COLO829 (cell line): Measurements from ENCODE around the gene SMAD3.

Experiments used
- DNase-seq: peaks from one replicate; pipeline ENCODE4 v3.0.0; 2012; ENCODE audit warnings: low spot score

Gene SMAD3

GRCh38 chr15:67036775-67037555 lies 28.4 kb upstream of the SMAD3 start:
- no peak for DNase-seq

GRCh38 chr15:67037694-67038093 lies 27.7 kb upstream of the SMAD3 start:
- DNase-seq, result no peak

- DNase-seq, result peak; percentile 35
These were observed 26.7 kb upstream of the SMAD3 start for GRCh38 chr15:67038736-67039135.

- no peak for DNase-seq
These were observed 25.9 kb upstream of the SMAD3 start for GRCh38 chr15:67039384-67040075.

- DNase-seq, result no peak
These were observed 25.1 kb upstream of the SMAD3 start for GRCh38 chr15:67040277-67040676.

GRCh38 chr15:67042551-67043142 lies 22.8 kb upstream of the SMAD3 start:
- peak; percentile 58 for DNase-seq

GRCh38 chr15:67043939-67044771 lies 21.2 kb upstream of the SMAD3 start:
- DNase-seq, result no peak

GRCh38 chr15:67047149-67047661 lies 18.2 kb upstream of the SMAD3 start:
- no peak for DNase-seq

GRCh38 chr15:67048281-67049279 lies 16.8 kb upstream of the SMAD3 start:
- DNase-seq, result no peak

GRCh38 chr15:67049351-67050044 lies 15.9 kb upstream of the SMAD3 start:
- DNase-seq, result no peak

GRCh38 chr15:67050062-67050461 lies 15.3 kb upstream of the SMAD3 start:
- DNase-seq, result no peak

GRCh38 chr15:67050522-67051087 lies 14.8 kb upstream of the SMAD3 start:
- DNase-seq, result no peak

- DNase-seq, result no peak
These were observed 14.0 kb upstream of the SMAD3 start for GRCh38 chr15:67051088-67052045.

- no peak for DNase-seq
These were observed 10.7 kb upstream of the SMAD3 start for GRCh38 chr15:67054676-67055075.

GRCh38 chr15:67059127-67059553 lies 6.3 kb upstream of the SMAD3 start:
- no peak for DNase-seq

GRCh38 chr15:67061811-67062368 lies 3.5 kb upstream of the SMAD3 start:
- no peak for DNase-seq

- no peak for DNase-seq
These were observed 2.9 kb upstream of the SMAD3 start for GRCh38 chr15:67062369-67062985.
